Measurements from ENCODE around the gene KCNQ2. TPM values are rescaled to one million over a fixed set of nuclear protein-coding genes. Genes with fewer than 3 reads are reported as not detected.

KCNQ2 gene
- polyA plus RNA-seq, 4 donors: 3.7 to 9.6 (median 5.5) TPM

GRCh38 chr20:63350597-63351325 lies 121.7 kb downstream of the KCNQ2 start:
- no peak for DNase-seq (ENCODE audit: low read depth in 4 of 4, low spot score in 2 of 4)

Other genes starting within 250 kb of the KCNQ2 start
- gene BIRC7, start 236.8 kb downstream of the KCNQ2 start, polyA plus RNA-seq (ENCODE audit: insufficient read length in 4 of 4): 1 to 10 TPM; 1.4 to 2.2 (median 2.0) TPM
- 10 to 100 TPM; 25.4 to 42.2 (median 40.8) TPM for gene NKAIN4, start 218.2 kb downstream of the KCNQ2 start, polyA plus RNA-seq (ENCODE audit: insufficient read length in 4 of 4)
- 10 to 100 TPM; 53.9 to 90.8 (median 73.9) TPM for gene ARFGAP1, start 199.8 kb downstream of the KCNQ2 start, polyA plus RNA-seq (ENCODE audit: insufficient read length in 4 of 4)
- 1 to 10 TPM in 1 of 4 donors, under 1 TPM in 3; 0.69 to 1.2 (median 0.94) TPM for gene COL20A1, start 179.5 kb downstream of the KCNQ2 start, polyA plus RNA-seq (ENCODE audit: insufficient read length in 4 of 4)
- 10 to 100 TPM in 2 of 4 donors, 1 to 10 TPM in 2; 5.6 to 29.6 (median 12.3) TPM for gene CHRNA4, start 111.3 kb downstream of the KCNQ2 start, polyA plus RNA-seq (ENCODE audit: insufficient read length in 4 of 4)
- 1 to 10 TPM; 1.3 to 3.0 (median 1.8) TPM for gene EEF1A2, start 26.4 kb upstream of the KCNQ2 start, polyA plus RNA-seq (ENCODE audit: insufficient read length in 4 of 4)
- 100 to 1,000 TPM; 118 to 425 (median 326) TPM for gene PPDPF, start 48.1 kb upstream of the KCNQ2 start, polyA plus RNA-seq (ENCODE audit: insufficient read length in 4 of 4)
- 1 to 10 TPM in 2 of 4 donors, under 1 TPM in 2; 0.30 to 1.3 (median 0.98) TPM for gene PTK6, start 64.7 kb upstream of the KCNQ2 start, polyA plus RNA-seq (ENCODE audit: insufficient read length in 4 of 4)
- under 1 TPM in 3 of 4 donors, not detected in 1; 0.11 to 0.33 (median 0.30) TPM for gene SRMS, start 75.1 kb upstream of the KCNQ2 start, polyA plus RNA-seq (ENCODE audit: insufficient read length in 4 of 4)
- 1 to 10 TPM in 3 of 4 donors, under 1 TPM in 1; 0.99 to 2.1 (median 1.6) TPM for gene FNDC11, start 81.5 kb upstream of the KCNQ2 start, polyA plus RNA-seq (ENCODE audit: insufficient read length in 4 of 4)
- 10 to 100 TPM; 10.8 to 17.0 (median 13.8) TPM for gene HELZ2, start 101.6 kb upstream of the KCNQ2 start, polyA plus RNA-seq (ENCODE audit: insufficient read length in 4 of 4)
- 10 to 100 TPM in 3 of 4 donors, 1 to 10 TPM in 1; 8.2 to 14.0 (median 12.5) TPM for gene GMEB2, start 154.4 kb upstream of the KCNQ2 start, polyA plus RNA-seq (ENCODE audit: insufficient read length in 4 of 4)
- gene STMN3, start 180.8 kb upstream of the KCNQ2 start, polyA plus RNA-seq (ENCODE audit: insufficient read length in 4 of 4): 10 to 100 TPM; 25.4 to 44.1 (median 33.6) TPM
- gene RTEL1, start 185.7 kb upstream of the KCNQ2 start, polyA plus RNA-seq (ENCODE audit: insufficient read length in 4 of 4): 10 to 100 TPM; 14.0 to 26.9 (median 19.3) TPM
- gene TNFRSF6B, start 224.0 kb upstream of the KCNQ2 start, polyA plus RNA-seq (ENCODE audit: insufficient read length in 4 of 4): 1 to 10 TPM; 1.6 to 3.8 (median 2.9) TPM
- 10 to 100 TPM; 33.5 to 40.8 (median 36.9) TPM for gene ARFRP1, start 235.3 kb upstream of the KCNQ2 start, polyA plus RNA-seq (ENCODE audit: insufficient read length in 4 of 4)
- 10 to 100 TPM; 15.1 to 27.6 (median 23.7) TPM for gene ZGPAT, start 235.4 kb upstream of the KCNQ2 start, polyA plus RNA-seq (ENCODE audit: insufficient read length in 4 of 4)

Measured in left renal cortex interstitium (tissue), 4 donors.